GM21367 (cell line): ENCODE data around the gene LMOD1.
A peak's percentile ranks its signal among the peaks of the same experiment; 100 is the strongest.
"Not testable (repeated sequence)": the region's sequence is repeated elsewhere in the genome, so short reads cannot be mapped to it uniquely, and the experiment has no call there.

Source experiments
- ATAC-seq: cut with Tn5 transposase; IDR thresholded peaks from one replicate; pipeline ENCODE4 v1.9.1; 2021; ENCODE audit not compliant: unreplicated experiment

LMOD1 gene

GRCh38 chr1:201917362-201918033 is 28.9 kb downstream of the LMOD1 start:
- no peak for ATAC-seq

- ATAC-seq: no peak
These were observed 29.6 kb downstream of the LMOD1 start for GRCh38 chr1:201916649-201917249.

- no peak for ATAC-seq
These were observed 31.7 kb downstream of the LMOD1 start for GRCh38 chr1:201914456-201915235.

GRCh38 chr1:201912832-201913231 is 33.5 kb downstream of the LMOD1 start:
- no peak for ATAC-seq

GRCh38 chr1:201911826-201912571 is 34.3 kb downstream of the LMOD1 start:
- no peak for ATAC-seq

GRCh38 chr1:201907621-201908020 is 38.7 kb downstream of the LMOD1 start:
- no peak for ATAC-seq

GRCh38 chr1:201906336-201906735 is 40.0 kb downstream of the LMOD1 start:
- no peak for ATAC-seq

- ATAC-seq: no peak
These were observed 41.0 kb downstream of the LMOD1 start for GRCh38 chr1:201905234-201905890.

GRCh38 chr1:201904579-201904978 is 41.8 kb downstream of the LMOD1 start:
- ATAC-seq: no peak

- ATAC-seq: no peak
These were observed 43.2 kb downstream of the LMOD1 start for GRCh38 chr1:201903135-201903534.

- no peak for ATAC-seq
These were observed 44.1 kb downstream of the LMOD1 start for GRCh38 chr1:201902198-201902597.

- ATAC-seq: not testable (repeated sequence)
These were observed 45.3 kb downstream of the LMOD1 start for GRCh38 chr1:201901036-201901435.

GRCh38 chr1:201900476-201900875 is 45.9 kb downstream of the LMOD1 start:
- no peak for ATAC-seq

- no peak for ATAC-seq
These were observed 46.5 kb downstream of the LMOD1 start for GRCh38 chr1:201899683-201900429.

- ATAC-seq: no peak
These were observed 47.4 kb downstream of the LMOD1 start for GRCh38 chr1:201898992-201899391.

GRCh38 chr1:201898240-201898894 is 48.0 kb downstream of the LMOD1 start:
- ATAC-seq: no peak

- ATAC-seq: no peak
These were observed 49.4 kb downstream of the LMOD1 start for GRCh38 chr1:201896951-201897391.

- peak; percentile 71 for ATAC-seq
These were observed 50.2 kb downstream of the LMOD1 start for GRCh38 chr1:201895913-201896807.
